H9 (cell line): ENCODE measurements around the gene CLDN18. TPM values are rescaled to one million over a fixed set of nuclear protein-coding genes. Genes with fewer than 3 reads are reported as not detected.

Experiments used
- DNase-seq: peaks from one replicate; pipeline ENCODE4 v3.0.0-alpha.2; 2017
- H2AFZ ChIP-seq: one replicate; pipeline ENCODE4 v1.6.1; 2013; ENCODE audit warnings: mild to moderate bottlenecking, low read length, control low read depth, moderate library complexity
- H2AK5ac ChIP-seq: 2 replicates; pipeline ENCODE4 v1.6.1; 2013; ENCODE audit warnings: low read length, control low read depth, mixed read lengths; ENCODE audit not compliant: insufficient read length
- H2BK120ac ChIP-seq: one replicate; pipeline ENCODE4 v1.6.1; 2013; ENCODE audit warnings: low read depth, mild to moderate bottlenecking, low read length, control low read depth, inconsistent platforms; ENCODE audit not compliant: poor library complexity, severe bottlenecking
- H2BK12ac ChIP-seq: 2 replicates; pipeline ENCODE4 v1.6.1; 2013; ENCODE audit warnings: low read length, control low read depth, mixed read lengths, low read depth; ENCODE audit not compliant: insufficient read length
- H2BK15ac ChIP-seq: 2 replicates; pipeline ENCODE4 v1.6.1; 2013; ENCODE audit warnings: low read depth, low read length, control low read depth
- H2BK20ac ChIP-seq: one replicate; pipeline ENCODE4 v1.6.1; 2013; ENCODE audit warnings: low read depth, mild to moderate bottlenecking, low read length, control low read depth, inconsistent platforms; ENCODE audit not compliant: poor library complexity, severe bottlenecking
- H2BK5ac ChIP-seq: 2 replicates; pipeline ENCODE4 v1.6.1; 2013; ENCODE audit warnings: low read length, control low read depth, mixed read lengths; ENCODE audit not compliant: insufficient read length
- H3K14ac ChIP-seq: 2 replicates; pipeline ENCODE4 v1.6.1; 2013; ENCODE audit warnings: low read length, control low read depth; ENCODE audit not compliant: insufficient read depth
- H3K18ac ChIP-seq: 2 replicates; pipeline ENCODE4 v1.6.1; 2013; ENCODE audit warnings: low read depth, mild to moderate bottlenecking, mixed read lengths, low read length, control low read depth; ENCODE audit not compliant: insufficient read length
- H3K23ac ChIP-seq: 2 replicates; pipeline ENCODE4 v1.6.1; 2013; ENCODE audit warnings: low read length, control low read depth, mixed read lengths, low read depth; ENCODE audit not compliant: insufficient read length
- H3K23me2 ChIP-seq: 2 replicates; pipeline ENCODE4 v1.6.1; 2013; ENCODE audit warnings: low read depth, mild to moderate bottlenecking, mixed read lengths, low read length, control low read depth; ENCODE audit not compliant: insufficient read length, poor library complexity, severe bottlenecking
- H3K27ac ChIP-seq: 2 replicates; pipeline ENCODE4 v1.5.1; 2013; ENCODE audit warnings: low read length, control low read depth, mixed read lengths, low read depth; ENCODE audit not compliant: insufficient read length
- H3K27me3 ChIP-seq: 2 replicates; pipeline ENCODE4 v1.6.1; 2013; ENCODE audit warnings: low read length, control low read depth, inconsistent platforms; ENCODE audit not compliant: insufficient read depth
- H3K4ac ChIP-seq: 2 replicates; pipeline ENCODE4 v1.6.1; 2013; ENCODE audit warnings: low read depth, mild to moderate bottlenecking, control low read depth, inconsistent platforms, low read length, moderate library complexity
- H3K4me1 ChIP-seq: 2 replicates; pipeline ENCODE4 v1.6.1; 2013; ENCODE audit warnings: low read length, control low read depth, inconsistent platforms; ENCODE audit not compliant: insufficient read depth
- H3K4me2 ChIP-seq: 2 replicates; pipeline ENCODE4 v1.6.1; 2013; ENCODE audit warnings: low read length, control low read depth, mixed read lengths; ENCODE audit not compliant: insufficient read length, insufficient read depth
- H3K56ac ChIP-seq: 2 replicates; pipeline ENCODE4 v1.6.1; 2013; ENCODE audit warnings: low read depth, mild to moderate bottlenecking, mixed read lengths, low read length, control low read depth; ENCODE audit not compliant: insufficient read length
- H3K79me1 ChIP-seq: 2 replicates; pipeline ENCODE4 v1.6.1; 2013; ENCODE audit warnings: low read depth, mild to moderate bottlenecking, moderate library complexity, low read length, control low read depth, inconsistent platforms; ENCODE audit not compliant: insufficient read depth, poor library complexity, severe bottlenecking
- H3K79me2 ChIP-seq: 2 replicates; pipeline ENCODE4 v1.6.1; 2013; ENCODE audit warnings: low read length, control low read depth, inconsistent platforms; ENCODE audit not compliant: insufficient read depth
- H3K9ac ChIP-seq: 2 replicates; pipeline ENCODE4 v1.6.1; 2013; ENCODE audit warnings: low read length, control low read depth, mixed read lengths; ENCODE audit not compliant: insufficient read length; ENCODE audit errors: extremely low read depth
- H3K9me3 ChIP-seq: one replicate; pipeline ENCODE4 v1.6.1; 2013; ENCODE audit warnings: low read depth, low read length, inconsistent platforms; ENCODE audit not compliant: control insufficient read depth
- H3T11ph ChIP-seq: one replicate; pipeline ENCODE4 v1.6.1; 2013; ENCODE audit warnings: mild to moderate bottlenecking, low read length, control low read depth, inconsistent platforms
- H4K20me1 ChIP-seq: one replicate; pipeline ENCODE4 v1.6.1; 2013; ENCODE audit not compliant: control insufficient read depth, insufficient read length, insufficient read depth
- H4K5ac ChIP-seq: 2 replicates; pipeline ENCODE4 v1.6.1; 2013; ENCODE audit warnings: low read depth, mild to moderate bottlenecking, mixed read lengths, low read length, control low read depth; ENCODE audit not compliant: insufficient read length
- H4K8ac ChIP-seq: replicated peaks from 2 replicates; pipeline ENCODE4 v1.6.1; 2013; ENCODE audit warnings: low read length, control low read depth, mixed read lengths, low read depth; ENCODE audit not compliant: insufficient read length
- H4K91ac ChIP-seq: 2 replicates; pipeline ENCODE4 v1.6.1; 2013; ENCODE audit warnings: low read depth, mild to moderate bottlenecking, moderate library complexity, mixed read lengths, low read length, control low read depth; ENCODE audit not compliant: insufficient read length
- H3K27ac Mint-ChIP-seq, 3 experiments: 2 replicates in 2 of 3; 3 replicates in 1 of 3; pipeline ENCODE4 v1.8.0; 2020 to 2021; ENCODE audit warnings: mixed read lengths in 3 of 3, mild to moderate bottlenecking in 1 of 3, moderate library complexity in 1 of 3
- H3K27me3 Mint-ChIP-seq: 2 replicates; pipeline ENCODE4 v1.8.0; 2021; ENCODE audit warnings: low read depth, mild to moderate bottlenecking, moderate library complexity, mixed read lengths
- H3K36me3 Mint-ChIP-seq, 3 experiments: 2 replicates in 2 of 3; 3 replicates in 1 of 3; pipeline ENCODE4 v1.8.0; 2020 to 2021; ENCODE audit warnings: low read depth in 3 of 3, mixed read lengths in 3 of 3; ENCODE audit not compliant: insufficient read depth in 1 of 3
- H3K4me1 Mint-ChIP-seq, 2 experiments: 2 replicates each; pipeline ENCODE4 v1.8.0; 2020; ENCODE audit warnings: mixed read lengths in 2 of 2
- H3K4me3 Mint-ChIP-seq, 2 experiments: 2 replicates in 1 of 2; 3 replicates in 1 of 2; pipeline ENCODE4 v1.8.0; 2020 to 2021; ENCODE audit warnings: mild to moderate bottlenecking in 2 of 2, mixed read lengths in 2 of 2, moderate library complexity in 1 of 2
- H3K9me3 Mint-ChIP-seq, 2 experiments: 2 replicates in 1 of 2; 3 replicates in 1 of 2; pipeline ENCODE4 v1.8.0; 2020; ENCODE audit warnings: mild to moderate bottlenecking in 2 of 2, mixed read lengths in 2 of 2, moderate library complexity in 1 of 2
- CTCF ChIP-seq: fragments of 200-600 bp; sonication (generic); conservative IDR thresholded peaks from 3 replicates; pipeline ENCODE4 v1.8.0; 2021; ENCODE audit warnings: antibody characterized with exemption, mild to moderate bottlenecking
- WGBS: extraction: QIAGEN DNeasy Blood & Tissue Kit; methylation state at CpG from one replicate; pipeline ENCODE4 v1.1.7; 2013; ENCODE audit warnings: missing lambda C conversion rate, low lambda C conversion rate, mixed read lengths; ENCODE audit not compliant: insufficient read length; ENCODE audit errors: extremely low coverage; 5-methylcytosine and 5-hydroxymethylcytosine counted together
- total RNA-seq: library from RNA; stranded (reverse); gene quantifications from 2 replicates; pipeline ENCODE4 v1.2.1, GENCODE V29; 2021

CLDN18 gene
- total RNA-seq, 1 experiment from 2014 or later, result not detected

- no peaks in the 10 kb centered on the region for H3K9me3 Mint-ChIP-seq
- H3K4me3 Mint-ChIP-seq, result no peak overlapping the region
- Histone ChIP-seq H4K91ac (no peak overlapping the region), H2BK12ac (no peak overlapping the region), H3K23ac (no peak overlapping the region), H3K27me3 (no peaks in the 10 kb centered on the region), H3K9ac (no peak overlapping the region), H3K4me2 (no peak overlapping the region), H2BK5ac (no peak overlapping the region), H3K4me1 (no peaks in the 10 kb centered on the region; the same call in 1 of the 2 replicates), H2BK15ac (no peak overlapping the region), H3T11ph (no peak overlapping the region), H2BK20ac (no peak overlapping the region), H3K9me3 (no peaks in the 10 kb centered on the region), H4K5ac (no peak overlapping the region), H2AFZ (no peak overlapping the region), H3K79me2 (no peaks in the 10 kb centered on the region), H2AK5ac (no peak overlapping the region), H3K27ac (no peak overlapping the region), H3K14ac (peak overlapping the region; percentile 73), H3K23me2 (no peaks in the 10 kb centered on the region), H3K79me1 (no peaks in the 10 kb centered on the region), H3K56ac (no peak overlapping the region), H3K18ac (no peak overlapping the region), H2BK120ac (no peak overlapping the region), H4K8ac (no peak overlapping the region), H4K20me1 (no peaks in the 10 kb centered on the region), H3K4ac (no peak overlapping the region)
- H3K36me3 Mint-ChIP-seq, result peaks cover 21 to 50% (median 40%) of the 10 kb centered on the region in 3 experiments
- DNase-seq, result peak; percentile 57
- no CpG with 5 or more reads among the region's 8 CpGs for WGBS
- peaks cover 22 to 28% of the 10 kb centered on the region in 2 experiments for H3K4me1 Mint-ChIP-seq
- H3K27me3 Mint-ChIP-seq, result no peaks in the 10 kb centered on the region
- peak overlapping the region; percentile 61 to 98 (median 91); a peak in 5 of 7 replicates for H3K27ac Mint-ChIP-seq
- no peak for TF ChIP-seq CTCF
These were observed 62.8 kb downstream of the CLDN18 start for GRCh38 chr3:138072796-138073195.
